Iris pigment epithelial cell (primary cell): ENCODE measurements around the gene SLC38A9.

Experiments
- DNase-seq: peaks from one replicate; pipeline ENCODE4 v3.0.0-alpha.2; 2011; ENCODE audit warnings: low read depth

The SLC38A9 gene

GRCh38 chr5:55609413-55609812 lies 102.7 kb downstream of the SLC38A9 start:
- DNase-seq, result no peak

DNA sequence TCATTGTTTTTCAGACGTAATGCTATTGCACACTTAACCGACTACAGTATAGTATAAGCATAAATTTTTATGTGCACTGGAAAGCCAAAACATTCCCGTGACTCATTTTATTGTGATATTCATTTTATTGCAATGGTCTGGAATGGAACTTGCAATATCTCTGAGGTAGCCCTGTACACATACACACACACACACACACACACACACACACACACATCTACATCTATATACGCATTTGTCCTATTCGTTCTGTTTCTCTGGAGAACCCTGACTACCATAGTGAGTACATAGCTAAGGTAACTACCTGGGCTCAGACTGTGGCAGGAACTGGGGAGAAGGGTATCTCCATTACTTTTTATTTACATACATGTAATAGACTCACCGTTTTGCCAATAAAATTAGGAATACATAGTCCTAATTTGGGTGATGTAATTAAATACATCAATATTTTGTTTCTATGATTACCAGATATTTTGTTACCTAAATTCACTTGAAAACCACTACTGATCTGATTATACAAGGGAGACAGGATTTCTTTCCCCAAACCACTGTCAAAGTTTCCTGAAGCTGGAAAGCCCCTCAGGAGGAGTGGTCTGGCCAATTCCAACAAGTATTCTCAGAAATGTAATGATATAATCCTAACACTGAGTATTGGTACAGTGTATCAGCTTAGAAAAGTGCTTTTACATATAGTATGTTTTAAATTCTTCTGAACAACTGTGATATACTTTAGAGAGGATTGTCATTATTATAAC lies 103.4 kb downstream of the SLC38A9 start:
- no peak for DNase-seq

- DNase-seq, result peak; percentile 53
Measured at GRCh38 chr5:55607309-55607708, 104.8 kb downstream of the SLC38A9 start.

DNA sequence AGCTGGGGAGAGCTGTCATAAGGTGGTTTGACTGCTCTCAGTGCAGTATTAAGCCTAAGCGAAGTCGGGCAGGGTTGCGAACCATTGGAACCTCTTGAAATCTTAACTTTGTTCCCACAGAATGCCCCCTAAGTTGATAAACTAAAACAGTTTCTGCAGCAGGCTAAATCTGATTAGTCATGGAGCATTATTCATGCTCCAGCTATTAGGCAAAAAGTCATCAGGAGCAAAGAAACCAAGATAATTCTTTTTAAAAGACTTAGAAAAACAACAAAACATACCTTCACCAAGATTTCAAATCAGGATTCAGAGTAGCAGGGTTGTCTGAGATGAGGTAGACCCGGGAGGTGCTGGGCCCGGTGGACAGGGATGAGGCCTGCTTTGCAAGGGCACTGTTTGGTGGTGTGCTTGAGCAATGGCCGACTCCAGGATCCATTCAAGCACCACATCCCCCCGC lies 107.5 kb downstream of the SLC38A9 start:
- DNase-seq, result peak; percentile 82

DNA sequence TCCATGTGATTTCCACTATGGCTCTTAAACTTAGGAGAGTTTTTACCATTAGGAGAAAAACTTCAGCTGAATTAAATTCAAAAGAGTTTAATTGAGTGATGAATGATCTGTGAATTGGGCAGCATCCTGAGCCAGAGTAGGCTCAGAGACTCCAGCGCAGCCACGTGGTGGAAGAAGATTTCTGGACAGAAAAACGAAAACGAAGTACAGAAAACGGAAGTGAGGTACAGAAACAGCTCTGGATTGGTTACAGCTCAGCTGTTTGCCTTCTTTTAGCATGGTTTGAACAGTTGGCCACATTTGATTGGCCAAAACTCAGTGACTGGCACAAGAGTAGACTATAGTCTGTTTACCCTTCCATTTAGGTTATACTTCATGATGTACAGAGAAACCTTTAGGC lies 108.2 kb downstream of the SLC38A9 start:
- peak; percentile 14 for DNase-seq

- no peak for DNase-seq
Measured at GRCh38 chr5:55601628-55602027, 110.5 kb downstream of the SLC38A9 start.

DNA sequence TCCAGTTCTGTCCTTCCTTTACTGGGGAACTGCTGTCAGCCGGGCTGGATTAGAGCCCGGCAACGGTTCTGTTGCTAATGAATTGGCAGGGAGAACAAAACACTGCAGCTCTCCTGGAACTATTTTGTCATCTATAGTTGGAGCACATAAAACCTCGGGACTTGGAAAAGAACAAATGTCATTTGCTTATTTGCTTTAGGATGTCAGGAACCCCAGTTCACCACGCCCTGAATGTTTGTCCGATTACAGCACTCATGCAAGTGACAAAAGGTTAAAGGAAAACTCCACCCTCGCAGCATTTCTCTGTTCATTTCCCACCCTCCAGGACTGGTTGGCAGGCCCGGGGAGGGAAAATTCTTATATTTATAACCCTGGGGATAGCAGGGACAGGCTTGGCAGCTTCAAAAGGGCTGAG lies 110.9 kb downstream of the SLC38A9 start:
- DNase-seq, result peak; percentile 77

- peak; percentile 78 for DNase-seq
Measured at GRCh38 chr5:55600497-55601203, 111.5 kb downstream of the SLC38A9 start.

DNA sequence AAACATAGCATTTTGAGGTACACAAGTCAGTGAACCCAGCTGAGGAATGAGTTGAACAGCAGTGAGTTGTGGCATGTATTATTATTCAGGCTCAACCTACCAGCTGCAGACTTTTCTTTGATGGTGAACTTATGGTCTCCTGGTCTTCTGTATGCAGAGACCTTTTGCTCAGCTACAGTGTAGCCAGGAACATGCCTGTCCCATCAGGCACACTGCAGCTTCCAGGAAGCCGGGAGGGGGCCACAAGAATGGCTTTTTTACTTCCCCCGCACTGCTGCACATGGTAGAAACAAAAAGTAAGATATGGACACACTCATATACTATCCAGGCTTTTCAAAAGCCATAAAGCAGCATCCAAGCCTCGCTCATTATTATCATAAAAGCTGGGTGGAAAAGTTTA lies 112.0 kb downstream of the SLC38A9 start:
- DNase-seq, result no peak

GRCh38 chr5:55599148-55600050 lies 112.7 kb downstream of the SLC38A9 start:
- no peak for DNase-seq

DNA sequence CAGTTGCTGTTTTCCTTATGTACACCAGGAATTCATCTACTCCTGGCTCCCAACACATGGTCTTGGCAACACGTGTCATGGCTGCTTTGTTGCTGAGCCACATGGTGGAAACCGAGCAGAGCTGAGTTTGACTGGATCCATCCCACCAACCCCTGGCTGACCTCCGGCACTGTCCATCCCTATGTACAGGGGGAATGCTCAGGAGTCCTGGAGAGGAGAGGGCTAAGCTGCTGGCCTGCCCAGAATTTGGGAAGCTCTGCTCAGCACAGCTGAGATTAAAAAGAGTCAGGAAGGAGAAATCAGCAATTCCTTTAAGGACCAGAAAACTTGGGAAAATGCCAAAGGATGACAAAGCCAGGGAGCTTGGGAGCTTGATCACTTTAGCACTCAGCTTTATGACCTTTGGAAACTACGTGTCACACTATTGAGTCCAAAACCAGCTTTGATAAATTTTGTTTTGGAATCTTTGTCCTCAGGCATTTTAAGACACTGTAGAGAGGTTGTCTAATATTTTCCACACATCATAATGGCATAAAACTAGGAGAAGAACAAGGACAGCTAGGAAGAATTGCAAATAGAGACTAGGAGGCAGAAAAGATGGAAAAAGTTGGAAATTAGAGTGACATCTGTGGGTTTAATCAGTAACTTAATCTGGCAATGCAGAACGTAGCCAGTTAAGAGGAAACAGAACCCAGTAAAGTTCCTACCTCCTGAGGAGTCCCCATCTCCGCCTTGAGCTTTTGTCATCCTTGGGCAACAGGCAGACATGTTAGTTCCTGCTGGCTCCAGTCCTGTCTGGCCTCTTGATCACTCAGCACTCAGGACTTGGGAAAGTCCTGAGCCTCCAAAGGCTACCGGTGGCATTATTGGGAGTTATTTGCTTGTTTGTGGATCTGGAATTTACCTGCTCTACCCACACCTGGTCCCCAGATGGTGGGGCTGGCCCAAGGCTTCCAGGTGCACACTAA lies 114.8 kb downstream of the SLC38A9 start:
- DNase-seq, result no peak

GRCh38 chr5:55594671-55595070 lies 117.5 kb downstream of the SLC38A9 start:
- no peak for DNase-seq

DNA sequence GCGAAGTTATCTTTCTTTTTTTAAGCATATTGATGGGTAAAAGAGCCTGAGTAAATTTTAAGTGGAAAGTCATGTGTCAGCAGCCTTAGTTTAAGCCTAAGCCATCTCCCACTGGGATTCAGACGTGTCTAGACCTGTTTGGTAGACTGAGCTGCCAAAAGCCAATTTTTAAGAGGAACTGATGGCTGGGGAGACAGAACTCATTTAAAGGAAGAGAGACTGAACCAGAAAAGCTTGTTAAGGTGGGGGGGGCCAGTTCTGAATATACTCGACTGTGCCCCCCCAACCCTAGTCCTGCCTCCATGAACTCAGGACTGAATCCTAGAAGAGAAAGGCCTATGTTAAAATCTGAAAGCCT lies 119.0 kb downstream of the SLC38A9 start:
- DNase-seq, result no peak

- DNase-seq, result no peak
Measured at GRCh38 chr5:55592388-55593114, 119.6 kb downstream of the SLC38A9 start.

- DNase-seq, result no peak
Measured at GRCh38 chr5:55591686-55592085, 120.4 kb downstream of the SLC38A9 start.

DNA sequence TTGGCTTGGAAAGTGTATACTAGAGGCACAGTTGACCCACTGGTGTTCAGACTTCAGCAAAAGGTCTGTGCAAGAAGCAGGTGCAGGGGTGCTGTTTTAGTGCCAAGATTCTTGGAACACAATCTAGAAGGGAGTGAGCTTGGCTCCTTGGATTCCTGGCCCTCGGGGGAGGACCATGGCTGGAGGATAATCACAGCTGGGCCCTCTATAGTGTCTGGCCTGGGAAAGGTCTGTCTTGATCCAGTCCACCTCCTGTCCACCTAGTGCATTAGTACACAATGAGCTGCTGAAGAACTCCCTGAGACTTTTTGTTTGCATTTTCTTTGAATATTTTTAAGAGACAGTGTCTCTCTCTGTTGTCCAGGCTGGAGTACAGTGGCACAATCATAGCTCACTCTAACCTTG lies 126.9 kb downstream of the SLC38A9 start:
- DNase-seq, result no peak

- no peak for DNase-seq
Measured at GRCh38 chr5:55584398-55585205, 127.5 kb downstream of the SLC38A9 start.

DNA sequence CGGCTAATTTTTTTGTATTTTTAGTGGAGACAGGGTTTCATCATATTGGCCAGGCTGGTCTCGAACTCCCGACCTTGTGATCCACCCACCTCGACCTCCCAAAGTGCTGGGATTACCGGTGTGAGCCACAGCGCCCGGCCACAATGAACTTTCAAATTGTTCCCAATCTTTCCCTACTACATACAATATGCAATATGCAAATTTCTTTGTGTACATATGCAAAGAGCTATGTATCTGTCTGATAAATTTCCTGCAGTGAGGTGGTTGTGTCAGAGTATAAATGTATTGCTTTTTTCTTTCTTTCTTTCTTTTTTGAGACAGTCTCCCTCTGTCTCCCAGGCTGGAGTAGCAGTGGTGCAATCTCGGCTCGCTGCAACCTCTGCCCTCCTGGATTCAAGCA lies 128.5 kb downstream of the SLC38A9 start:
- DNase-seq, result no peak

DNA sequence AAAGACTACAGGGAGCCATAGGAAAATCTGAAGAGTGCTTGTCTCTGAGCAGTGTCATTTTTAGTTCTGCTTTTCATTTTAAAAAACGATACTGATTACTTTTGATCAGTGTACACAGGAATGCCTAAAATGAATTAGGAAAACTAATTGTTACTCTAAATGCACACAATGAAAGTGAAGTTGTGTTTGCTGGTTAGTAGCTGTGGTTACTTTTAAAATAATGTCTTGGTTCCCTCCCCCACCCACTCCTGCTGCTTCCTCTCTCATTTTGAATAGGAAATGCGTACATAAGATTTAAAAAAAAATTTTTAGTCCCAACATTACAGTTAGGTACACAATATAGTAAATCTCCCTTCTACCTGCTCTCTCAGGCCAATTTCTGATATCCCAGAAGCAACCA lies 129.9 kb downstream of the SLC38A9 start:
- DNase-seq, result no peak

DNA sequence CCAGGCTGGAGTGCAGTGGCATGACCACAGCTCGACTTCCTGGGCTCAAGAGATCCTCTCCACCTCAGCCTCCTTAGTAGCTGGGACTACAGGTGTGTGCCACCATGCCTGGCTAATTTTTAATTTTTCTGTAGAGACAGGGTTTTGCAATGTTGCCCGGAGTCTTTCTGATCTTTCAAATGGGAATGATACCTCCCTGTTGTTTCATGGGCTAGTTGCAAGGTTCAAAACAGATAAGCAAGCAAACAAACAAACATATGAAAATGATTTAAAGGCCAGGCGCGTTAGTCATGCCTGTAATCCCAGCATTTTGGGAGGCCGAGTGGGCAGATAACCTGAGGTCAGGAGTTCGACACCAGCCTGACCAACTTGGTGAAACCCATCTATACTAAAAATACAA lies 132.1 kb downstream of the SLC38A9 start:
- DNase-seq, result no peak
